Sigmoid colon (tissue), 3 donors: ENCODE measurements around the gene HENMT1.

Source experiments
- POLR2A ChIP-seq, 2 donors: fragments of 450-650 bp; IDR thresholded peaks; one replicate each; pipeline ENCODE4 v1.6.1; 2016; ENCODE audit warnings: antibody characterized with exemption in 2 of 2, mild to moderate bottlenecking in 2 of 2, moderate library complexity in 2 of 2
- TF ChIP-seq, protein P1 (sequence below), 4 experiments: fragments of 450-650 bp in 3 of 4; fragments of 200-600 bp in 1 of 4; IDR thresholded peaks; one replicate each; pipeline ENCODE4 v1.5.1; 2016 to 2019; ENCODE audit warnings: antibody characterized with exemption in 4 of 4, mild to moderate bottlenecking in 3 of 4, moderate library complexity in 2 of 4

DNA sequence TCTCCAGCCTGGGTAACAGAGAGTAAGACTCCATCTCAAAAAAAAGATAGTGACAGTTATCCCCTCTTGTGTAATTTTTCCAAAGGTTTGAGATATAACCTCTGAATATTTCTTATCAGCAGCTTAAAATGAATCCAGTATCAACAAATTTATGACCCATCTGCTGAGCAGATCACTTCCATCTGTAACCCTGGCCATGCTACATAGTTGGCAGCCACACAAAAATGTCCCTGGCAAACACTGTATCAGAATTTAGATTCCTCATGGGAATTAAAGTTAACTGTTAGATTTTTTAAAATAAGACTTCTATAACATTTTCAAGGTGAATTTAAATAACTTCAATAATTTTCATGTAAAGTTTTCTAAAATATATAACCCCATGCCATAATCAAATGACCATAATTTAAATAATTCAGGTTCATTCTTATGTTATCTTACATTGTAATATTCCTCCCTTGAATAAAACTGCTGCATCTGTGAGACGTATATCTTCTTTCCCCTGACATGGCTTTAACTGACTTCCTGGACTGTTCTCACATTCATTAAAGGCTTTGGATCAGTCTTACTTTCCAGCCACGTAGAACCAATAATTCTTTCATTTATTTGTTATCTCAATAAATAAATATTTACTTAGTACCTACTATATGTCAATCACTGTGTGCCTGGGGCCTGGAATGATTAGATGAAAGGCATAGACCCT is 25.9 kb upstream of the HENMT1 start:
- TF ChIP-seq POLR2A (IDR thresholded peaks at IDR 0.05) = no peak
- TF ChIP-seq, protein P1, sequence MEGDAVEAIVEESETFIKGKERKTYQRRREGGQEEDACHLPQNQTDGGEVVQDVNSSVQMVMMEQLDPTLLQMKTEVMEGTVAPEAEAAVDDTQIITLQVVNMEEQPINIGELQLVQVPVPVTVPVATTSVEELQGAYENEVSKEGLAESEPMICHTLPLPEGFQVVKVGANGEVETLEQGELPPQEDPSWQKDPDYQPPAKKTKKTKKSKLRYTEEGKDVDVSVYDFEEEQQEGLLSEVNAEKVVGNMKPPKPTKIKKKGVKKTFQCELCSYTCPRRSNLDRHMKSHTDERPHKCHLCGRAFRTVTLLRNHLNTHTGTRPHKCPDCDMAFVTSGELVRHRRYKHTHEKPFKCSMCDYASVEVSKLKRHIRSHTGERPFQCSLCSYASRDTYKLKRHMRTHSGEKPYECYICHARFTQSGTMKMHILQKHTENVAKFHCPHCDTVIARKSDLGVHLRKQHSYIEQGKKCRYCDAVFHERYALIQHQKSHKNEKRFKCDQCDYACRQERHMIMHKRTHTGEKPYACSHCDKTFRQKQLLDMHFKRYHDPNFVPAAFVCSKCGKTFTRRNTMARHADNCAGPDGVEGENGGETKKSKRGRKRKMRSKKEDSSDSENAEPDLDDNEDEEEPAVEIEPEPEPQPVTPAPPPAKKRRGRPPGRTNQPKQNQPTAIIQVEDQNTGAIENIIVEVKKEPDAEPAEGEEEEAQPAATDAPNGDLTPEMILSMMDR (IDR thresholded peaks at IDR 0.05) = no peak
